ENCODE data around the gene ADGRL3.

DNA sequence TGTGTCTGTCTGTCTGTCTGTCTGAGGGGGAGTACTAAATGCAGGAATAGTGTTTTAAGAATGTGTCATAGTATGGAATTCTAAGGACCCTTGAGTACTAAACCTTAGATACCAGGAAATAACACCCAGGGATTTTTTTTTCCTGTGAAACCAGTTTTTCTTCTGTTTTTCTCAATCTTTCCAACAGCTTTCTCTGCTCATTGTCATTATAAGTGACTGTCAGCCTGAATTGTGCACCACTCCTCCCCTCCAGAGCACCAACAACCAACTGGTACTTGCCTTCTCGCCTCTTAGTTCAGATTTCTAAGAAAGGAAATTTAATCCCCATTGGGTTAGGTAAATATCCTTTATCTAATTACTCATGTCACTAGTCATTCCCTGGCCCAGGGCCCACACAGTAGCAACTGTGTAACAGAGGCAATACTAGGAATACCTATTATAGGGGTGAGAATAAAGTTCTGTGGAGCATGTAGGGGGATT lies 320.6 kb downstream of the ADGRL3 start:
- TF ChIP-seq, protein P1, sequence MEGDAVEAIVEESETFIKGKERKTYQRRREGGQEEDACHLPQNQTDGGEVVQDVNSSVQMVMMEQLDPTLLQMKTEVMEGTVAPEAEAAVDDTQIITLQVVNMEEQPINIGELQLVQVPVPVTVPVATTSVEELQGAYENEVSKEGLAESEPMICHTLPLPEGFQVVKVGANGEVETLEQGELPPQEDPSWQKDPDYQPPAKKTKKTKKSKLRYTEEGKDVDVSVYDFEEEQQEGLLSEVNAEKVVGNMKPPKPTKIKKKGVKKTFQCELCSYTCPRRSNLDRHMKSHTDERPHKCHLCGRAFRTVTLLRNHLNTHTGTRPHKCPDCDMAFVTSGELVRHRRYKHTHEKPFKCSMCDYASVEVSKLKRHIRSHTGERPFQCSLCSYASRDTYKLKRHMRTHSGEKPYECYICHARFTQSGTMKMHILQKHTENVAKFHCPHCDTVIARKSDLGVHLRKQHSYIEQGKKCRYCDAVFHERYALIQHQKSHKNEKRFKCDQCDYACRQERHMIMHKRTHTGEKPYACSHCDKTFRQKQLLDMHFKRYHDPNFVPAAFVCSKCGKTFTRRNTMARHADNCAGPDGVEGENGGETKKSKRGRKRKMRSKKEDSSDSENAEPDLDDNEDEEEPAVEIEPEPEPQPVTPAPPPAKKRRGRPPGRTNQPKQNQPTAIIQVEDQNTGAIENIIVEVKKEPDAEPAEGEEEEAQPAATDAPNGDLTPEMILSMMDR (IDR thresholded peaks at IDR 0.05; ENCODE audit: insufficient read depth, low read length, poor library complexity, severe bottlenecking): no peak
- TF ChIP-seq EZH2phosphoT487 (conservative IDR thresholded peaks at IDR 0.05; ENCODE audit: low read length): no peak
